DMS153 treated with DMSO at 0.1 percent for 48 hours (cell line): ENCODE results near the gene NDUFAF8.

Source experiments
- DNase-seq: peaks from one replicate; lab custom pipeline; 2025; ENCODE audit not compliant: unreplicated experiment; lab: John Stamatoyannopoulos, UW

NDUFAF8 gene

DNA sequence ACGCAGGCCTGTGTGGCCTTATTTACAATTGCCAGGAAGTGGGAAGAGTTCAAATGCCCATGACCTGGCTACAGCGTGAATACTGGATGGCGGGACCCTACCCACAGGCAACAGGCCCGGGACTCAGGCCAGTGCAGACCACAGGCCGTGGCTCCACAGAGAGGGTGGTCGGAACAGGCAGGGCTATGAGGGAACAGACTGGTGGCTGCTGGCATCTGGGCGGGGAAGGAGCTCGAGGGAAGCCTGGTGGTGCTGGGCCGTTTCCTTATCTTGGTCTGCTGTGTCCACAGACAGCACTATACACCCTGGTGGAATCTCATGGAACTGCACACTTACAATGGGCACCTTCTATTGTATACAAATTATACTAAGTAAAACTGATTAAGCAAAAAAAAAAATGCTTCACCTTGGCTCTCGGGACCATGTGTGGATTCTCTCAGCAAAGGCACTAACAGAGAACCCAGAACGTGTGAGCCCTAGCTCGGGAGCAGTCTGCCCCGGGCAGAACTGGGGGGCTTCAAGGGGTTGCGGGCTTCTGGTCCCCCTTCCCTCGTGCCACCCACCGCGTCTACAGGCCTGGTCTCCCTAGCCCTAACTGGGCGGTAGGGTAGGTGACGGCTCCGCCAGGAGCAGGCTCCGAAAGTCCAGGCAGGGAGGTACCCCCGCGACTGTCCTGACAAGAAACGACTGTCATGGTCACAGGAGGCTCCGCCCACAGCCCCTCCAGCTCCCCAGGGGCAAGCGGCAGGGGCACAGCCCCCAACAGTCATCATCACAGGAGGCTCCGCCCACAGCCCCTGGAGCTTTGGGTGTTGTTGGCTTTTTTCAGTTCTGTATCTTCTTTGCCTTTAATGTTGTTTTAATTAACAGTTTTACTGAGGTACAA lies 38.2 kb upstream of the NDUFAF8 start:
- peak; percentile 11 for DNase-seq

DNA sequence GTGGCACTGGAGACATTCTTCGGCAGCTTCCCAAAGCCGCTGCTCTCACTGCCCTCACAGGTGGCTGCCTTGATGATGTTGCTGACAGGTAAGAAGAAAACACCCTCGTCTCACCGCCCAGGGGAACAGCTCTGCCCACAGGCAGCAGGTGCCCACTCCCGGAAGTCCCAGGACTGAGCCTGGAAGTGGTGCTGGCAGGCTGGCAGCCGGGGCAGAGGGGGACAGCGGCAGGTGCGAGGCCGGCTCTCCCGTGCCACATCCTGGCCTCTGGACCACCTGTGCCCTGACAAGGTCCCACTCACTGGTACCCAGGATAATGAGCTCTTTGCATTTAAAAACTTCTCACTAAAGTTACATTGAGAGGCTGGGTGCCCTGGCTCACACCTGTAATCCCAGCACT lies 36.8 kb upstream of the NDUFAF8 start:
- DNase-seq: no peak

DNA sequence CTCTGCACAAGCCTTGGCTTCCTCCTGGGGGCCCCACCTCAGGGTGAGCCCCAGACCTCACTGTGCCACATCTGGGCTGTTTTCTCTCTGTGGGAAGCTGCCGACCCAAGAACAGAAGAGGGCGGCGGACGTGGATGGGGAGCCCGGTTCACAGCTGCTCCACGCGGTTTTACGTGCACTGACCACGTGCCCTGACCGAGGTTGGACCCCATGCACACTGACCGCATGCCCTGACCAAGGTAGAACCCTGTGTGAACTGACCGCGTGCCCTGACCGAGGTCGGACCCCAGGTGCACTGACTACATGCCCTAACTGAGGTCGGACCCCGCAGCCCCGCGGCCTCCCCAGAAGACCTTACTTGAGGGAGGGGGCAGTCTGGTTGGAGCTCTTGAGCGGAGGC lies 36.0 kb upstream of the NDUFAF8 start:
- no peak for DNase-seq

DNA sequence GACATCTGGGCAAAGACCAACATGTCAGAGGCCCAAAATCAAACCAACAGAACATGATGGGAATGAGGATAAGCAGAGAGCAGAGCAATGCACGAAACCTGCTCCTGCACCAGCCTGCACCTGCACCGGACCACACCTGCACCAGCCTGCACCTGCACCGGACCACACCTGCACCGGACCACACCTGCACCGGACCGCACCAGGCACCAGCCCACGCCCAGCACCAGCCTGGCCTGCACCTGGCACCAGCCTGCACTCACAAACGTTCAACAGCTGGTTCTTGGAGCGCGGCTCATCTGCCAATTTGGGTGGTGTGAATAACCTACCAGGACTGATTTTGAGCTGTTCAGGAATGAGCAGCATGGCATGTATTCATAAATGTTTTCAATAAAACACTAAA lies 34.5 kb upstream of the NDUFAF8 start:
- DNase-seq: no peak

GRCh38 chr17:81206166-81206565 lies 33.0 kb upstream of the NDUFAF8 start:
- DNase-seq: no peak

DNA sequence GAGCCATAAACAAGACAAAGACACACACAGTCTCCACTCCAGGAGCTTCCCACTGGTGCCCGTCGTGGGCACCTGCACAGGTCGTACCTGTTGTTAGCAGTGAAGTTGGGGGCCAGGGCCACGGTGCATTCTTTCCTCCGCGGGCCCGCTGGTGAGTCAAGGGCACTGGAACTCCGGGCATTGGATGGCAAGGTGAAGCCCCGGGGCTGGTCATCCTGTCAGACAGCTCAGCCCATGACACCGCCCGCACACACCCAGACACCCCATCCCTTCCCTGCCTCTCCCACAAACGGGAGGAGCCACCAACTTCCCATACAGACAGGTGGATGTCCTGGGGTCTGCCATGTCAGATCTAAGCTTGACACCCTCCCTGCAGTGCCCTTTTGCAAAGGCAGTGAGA lies 32.5 kb upstream of the NDUFAF8 start:
- no peak for DNase-seq

GRCh38 chr17:81207610-81208581 lies 31.2 kb upstream of the NDUFAF8 start:
- DNase-seq: no peak

DNA sequence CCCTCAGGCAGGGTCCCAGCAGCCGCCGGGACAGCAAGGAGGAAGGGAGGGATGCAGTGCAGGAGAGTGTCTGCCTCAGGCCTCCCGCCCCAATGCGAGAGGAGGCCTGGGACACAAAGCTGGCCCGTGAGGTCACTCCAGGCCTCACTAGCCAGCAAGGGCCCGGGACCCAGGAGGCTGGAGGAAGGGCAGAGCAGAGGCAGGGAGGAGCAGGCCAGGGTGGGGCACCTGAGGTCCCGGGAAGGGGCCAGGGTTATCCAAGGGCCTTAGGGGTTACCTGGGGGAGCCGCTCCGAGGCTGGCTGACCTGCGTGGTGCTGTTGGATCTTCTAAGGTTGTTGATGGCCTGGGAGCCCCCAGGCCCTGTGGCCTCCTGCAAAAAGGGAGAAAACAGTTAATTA lies 30.5 kb upstream of the NDUFAF8 start:
- DNase-seq: no peak

- no peak for DNase-seq
Observed at GRCh38 chr17:81209141-81209540, 30.0 kb upstream of the NDUFAF8 start.

DNA sequence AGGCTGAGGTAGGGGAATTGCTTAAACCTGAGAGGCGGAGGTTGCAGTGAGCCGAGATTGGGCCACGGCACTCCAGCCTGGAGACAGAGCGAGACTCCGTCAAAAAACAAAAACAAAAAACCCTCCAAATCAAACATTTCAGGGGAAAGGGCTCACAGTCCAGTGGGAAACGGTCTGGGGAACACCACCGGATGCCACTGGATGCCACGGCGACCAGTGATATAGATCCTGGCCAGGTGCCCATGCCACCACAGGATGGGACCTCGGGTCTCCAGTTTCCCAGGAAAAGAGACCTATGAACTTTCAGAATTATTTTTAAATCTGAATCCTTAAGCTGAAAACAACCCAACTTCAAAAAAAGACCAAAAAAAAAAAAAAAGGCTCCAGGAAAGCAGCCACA lies 28.7 kb upstream of the NDUFAF8 start:
- DNase-seq: no peak

GRCh38 chr17:81210868-81211267 lies 28.2 kb upstream of the NDUFAF8 start:
- no peak for DNase-seq

DNA sequence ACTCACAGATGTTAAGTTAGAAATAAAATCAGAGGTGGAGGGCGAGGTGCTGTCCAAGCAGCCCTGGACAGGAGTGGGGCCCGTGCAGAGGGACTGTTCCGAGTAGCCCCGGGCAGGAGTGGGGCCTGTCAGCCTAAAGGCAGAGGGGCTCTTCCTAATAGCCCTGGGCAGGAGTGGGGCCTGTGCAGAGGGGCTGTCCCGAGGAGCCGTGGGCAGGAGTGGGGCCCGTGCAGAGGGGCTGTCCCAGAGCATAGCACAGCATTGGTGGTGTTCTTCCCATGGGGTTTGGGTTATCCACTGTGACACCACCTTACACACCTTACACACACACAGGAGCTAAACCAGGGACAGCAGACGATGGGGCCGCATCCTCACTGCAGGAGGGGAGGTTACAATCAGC lies 26.8 kb upstream of the NDUFAF8 start:
- DNase-seq: no peak

GRCh38 chr17:81213978-81214377 lies 25.1 kb upstream of the NDUFAF8 start:
- no peak for DNase-seq

DNA sequence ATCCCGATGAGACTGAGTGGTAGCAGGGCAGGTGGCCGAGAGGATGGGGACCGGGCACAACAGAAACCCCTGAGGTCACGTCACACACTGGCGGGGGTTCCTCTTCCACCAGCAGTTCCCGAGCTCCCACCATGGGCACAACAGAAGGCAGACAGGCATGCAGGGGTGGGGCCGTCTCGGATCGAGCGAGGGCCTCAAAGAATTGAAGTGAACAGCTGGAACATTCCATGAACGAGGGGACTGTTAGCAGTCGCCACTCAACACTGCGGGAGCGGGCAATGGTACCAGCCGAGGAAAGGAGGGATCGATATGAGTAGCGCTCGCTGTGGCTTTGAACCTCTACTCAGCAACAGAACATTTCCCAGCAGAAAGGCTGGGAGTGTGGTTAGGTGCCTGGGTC lies 21.6 kb upstream of the NDUFAF8 start:
- no peak for DNase-seq

DNA sequence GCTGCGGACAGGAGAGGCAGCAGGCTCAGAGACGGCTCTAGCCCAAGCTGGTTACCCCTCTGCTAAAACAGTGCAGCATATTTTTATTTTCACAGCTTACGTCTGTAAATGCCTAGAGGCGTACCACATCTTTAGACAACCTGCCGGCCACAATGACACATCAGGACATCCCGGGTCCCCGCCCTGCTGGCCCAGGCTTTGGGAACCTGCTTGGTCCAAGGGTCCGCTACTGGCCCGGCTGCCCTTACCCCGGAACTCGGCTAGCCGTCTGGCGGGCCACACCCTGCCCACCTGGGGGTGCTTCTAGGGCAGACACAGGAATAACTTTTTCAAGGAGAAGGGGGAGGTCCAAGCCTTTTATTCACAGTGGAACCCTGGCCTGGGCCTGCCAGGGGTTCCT lies 20.7 kb upstream of the NDUFAF8 start:
- no peak for DNase-seq

- DNase-seq: no peak
Observed at GRCh38 chr17:81218991-81219390, 20.1 kb upstream of the NDUFAF8 start.

DNA sequence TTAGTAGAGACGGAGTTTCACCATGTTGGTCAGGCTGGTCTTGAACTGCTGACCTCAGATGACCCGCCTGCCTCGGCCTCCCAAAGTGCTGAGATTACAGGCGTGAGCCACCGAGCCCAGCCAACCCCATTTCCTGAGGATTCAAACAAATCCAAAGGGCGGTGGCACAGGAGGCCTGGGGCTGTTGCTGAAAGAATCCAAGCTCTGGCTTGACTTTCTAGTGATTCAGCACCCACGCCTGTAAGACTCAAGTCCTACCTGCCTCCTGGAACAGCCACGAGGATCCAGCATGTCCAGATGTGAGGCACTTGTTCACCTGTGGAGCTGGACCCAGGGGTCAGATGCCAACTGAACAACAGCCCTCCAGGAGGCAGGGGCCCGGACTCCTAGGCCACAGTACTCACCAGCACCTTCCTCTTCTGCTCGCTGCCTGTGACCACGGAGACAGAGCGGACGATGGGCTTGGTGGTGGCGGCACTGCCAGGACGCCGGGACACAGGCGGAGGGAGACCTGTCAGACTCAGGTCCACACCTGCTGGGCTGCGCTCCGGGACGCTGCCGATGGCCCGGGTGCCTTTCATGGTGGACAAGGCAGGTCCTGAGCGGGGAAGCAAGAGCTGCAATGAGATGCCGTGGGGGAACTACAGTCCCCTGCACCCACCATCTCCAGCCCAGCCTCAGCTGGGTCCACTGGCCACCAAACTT lies 19.5 kb upstream of the NDUFAF8 start:
- no peak for DNase-seq

GRCh38 chr17:81221371-81221841 lies 17.7 kb upstream of the NDUFAF8 start:
- no peak for DNase-seq

DNA sequence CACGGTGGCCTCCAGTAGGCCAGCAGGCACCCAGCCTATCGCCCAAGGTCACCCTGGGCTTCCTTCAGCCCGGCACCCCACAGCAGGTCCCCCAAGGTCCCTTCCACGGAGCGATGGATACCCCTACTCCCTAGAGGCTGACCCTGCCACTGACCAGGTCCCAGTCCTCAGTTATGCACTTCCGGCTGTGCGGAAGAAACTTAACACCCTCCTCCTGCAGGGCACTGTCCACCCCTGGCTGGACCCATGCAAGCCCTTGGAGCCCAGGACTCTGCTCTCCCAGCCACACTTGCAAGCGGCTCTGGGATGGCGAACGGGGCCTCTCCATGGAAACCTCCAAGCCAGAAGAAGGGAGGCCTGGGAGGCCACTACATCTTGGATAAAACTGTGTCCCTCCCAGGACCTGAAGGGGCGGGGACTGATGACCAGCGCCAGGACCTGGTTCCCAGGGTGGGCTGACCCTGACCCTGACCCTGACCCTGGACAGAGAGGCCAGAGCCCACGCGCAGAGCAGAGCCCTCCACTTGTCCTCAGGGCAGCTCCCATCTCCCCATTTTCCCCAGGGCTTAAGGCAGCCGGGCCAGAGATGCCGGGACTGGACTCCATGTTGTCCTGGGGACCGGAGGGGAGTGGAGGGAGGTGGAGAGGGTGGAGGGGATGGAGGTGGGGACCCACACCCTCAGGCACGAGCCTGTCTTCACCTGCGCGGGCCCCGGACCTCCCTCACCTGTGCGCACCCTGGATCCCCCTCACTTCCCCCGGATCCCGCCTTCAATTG lies 17.1 kb upstream of the NDUFAF8 start:
- DNase-seq: no peak

- no peak for DNase-seq
Observed at GRCh38 chr17:81222620-81222905, 16.6 kb upstream of the NDUFAF8 start.
